Inferior parietal cortex (tissue), 1 donor: ENCODE results near the gene RAB11FIP4.

ENCODE experiments used
- DNase-seq: peaks from one replicate; pipeline ENCODE4 v3.0.0-alpha.2; 2016; ENCODE audit errors: extremely low spot score

Gene RAB11FIP4

GRCh38 chr17:31524926-31525800, 133.7 kb downstream of the RAB11FIP4 start:
- DNase-seq: peak; percentile 87

GRCh38 chr17:31525801-31526549, 134.5 kb downstream of the RAB11FIP4 start:
- no peak for DNase-seq

GRCh38 chr17:31527606-31528005, 136.1 kb downstream of the RAB11FIP4 start:
- DNase-seq: no peak

- no peak for DNase-seq
These were observed 136.9 kb downstream of the RAB11FIP4 start for GRCh38 chr17:31528291-31528874.

GRCh38 chr17:31529841-31530251, 138.4 kb downstream of the RAB11FIP4 start:
- DNase-seq: no peak

- no peak for DNase-seq
These were observed 139.0 kb downstream of the RAB11FIP4 start for GRCh38 chr17:31530391-31530985.

- DNase-seq: no peak
These were observed 140.0 kb downstream of the RAB11FIP4 start for GRCh38 chr17:31531336-31531980.

GRCh38 chr17:31532081-31532480, 140.6 kb downstream of the RAB11FIP4 start:
- DNase-seq: no peak

GRCh38 chr17:31532526-31532925, 141.1 kb downstream of the RAB11FIP4 start:
- DNase-seq: no peak

- DNase-seq: peak; percentile 40
These were observed 142.2 kb downstream of the RAB11FIP4 start for GRCh38 chr17:31533546-31534155.

- DNase-seq: no peak
These were observed 142.9 kb downstream of the RAB11FIP4 start for GRCh38 chr17:31534223-31534888.

GRCh38 chr17:31535581-31535981, 144.1 kb downstream of the RAB11FIP4 start:
- DNase-seq: no peak

GRCh38 chr17:31536451-31536850, 145.0 kb downstream of the RAB11FIP4 start:
- DNase-seq: no peak

GRCh38 chr17:31537565-31538011, 146.1 kb downstream of the RAB11FIP4 start:
- DNase-seq: no peak

- no peak for DNase-seq
These were observed 146.7 kb downstream of the RAB11FIP4 start for GRCh38 chr17:31538080-31538762.

- DNase-seq: no peak
These were observed 149.3 kb downstream of the RAB11FIP4 start for GRCh38 chr17:31540602-31541307.

- DNase-seq: no peak
These were observed 150.1 kb downstream of the RAB11FIP4 start for GRCh38 chr17:31541559-31541958.

- no peak for DNase-seq
These were observed 152.7 kb downstream of the RAB11FIP4 start for GRCh38 chr17:31544186-31544585.

- DNase-seq: no peak
These were observed 155.2 kb downstream of the RAB11FIP4 start for GRCh38 chr17:31546650-31547049.
